ENCODE results near the gene NIM1K.
"Not testable (repeated sequence)": the region's sequence is repeated elsewhere in the genome, so short reads cannot be mapped to it uniquely, and the experiment has no call there.

NIM1K gene

GRCh38 chr5:43157068-43157467 is 35.0 kb upstream of the NIM1K start:
- Histone ChIP-seq H3K9me3 (ENCODE audit: control insufficient read depth in 2 of 2, low read length in 2 of 2) (no peaks in the 10 kb centered on the region), H3K4me1 (ENCODE audit: control insufficient read depth, insufficient read depth, low read length) (peaks cover 7% of the 10 kb centered on the region), H3K27ac (ENCODE audit: low read length) (no peak overlapping the region), H3K4me3 (ENCODE audit: low read length in 2 of 2) (no peak overlapping the region), H3K9ac (ENCODE audit: low read length in 2 of 2) (no peak overlapping the region), H3K27me3 (ENCODE audit: control insufficient read depth in 1 of 2, insufficient read depth in 2 of 2, low read length in 2 of 2) (no peaks in the 10 kb centered on the region), H3K36me3 (ENCODE audit: control insufficient read depth in 2 of 2, insufficient read depth in 2 of 2, low read length in 2 of 2) (peaks cover 5 to 7% of the 10 kb centered on the region in 2 donors)

- Histone ChIP-seq H3K27me3 (ENCODE audit: control insufficient read depth in 1 of 2, insufficient read depth in 2 of 2, low read length in 2 of 2) (no peaks in the 10 kb centered on the region), H3K4me1 (ENCODE audit: control insufficient read depth, insufficient read depth, low read length) (no peaks in the 10 kb centered on the region), H3K9me3 (ENCODE audit: control insufficient read depth in 2 of 2, low read length in 2 of 2) (no peaks in the 10 kb centered on the region), H3K36me3 (ENCODE audit: control insufficient read depth in 2 of 2, insufficient read depth in 2 of 2, low read length in 2 of 2) (peaks cover 9 to 14% of the 10 kb centered on the region in 2 donors), H3K9ac (ENCODE audit: low read length in 2 of 2) (no peak overlapping the region), H3K4me3 (ENCODE audit: low read length in 2 of 2) (no peak overlapping the region), H3K27ac (ENCODE audit: low read length) (no peak overlapping the region)
These were observed 30.8 kb upstream of the NIM1K start for GRCh38 chr5:43161244-43161643.

- peaks cover 12 to 14% of the 10 kb centered on the region in 2 donors for H3K36me3 ChIP-seq (ENCODE audit: control insufficient read depth in 2 of 2, insufficient read depth in 2 of 2, low read length in 2 of 2)
- H3K4me3 ChIP-seq (ENCODE audit: low read length in 2 of 2); H3K27ac ChIP-seq (ENCODE audit: low read length): not testable (repeated sequence)
These were observed 27.2 kb upstream of the NIM1K start for GRCh38 chr5:43164801-43165200.

GRCh38 chr5:43165323-43165722 is 26.7 kb upstream of the NIM1K start:
- no peaks in the 10 kb centered on the region for H3K27me3 ChIP-seq (ENCODE audit: control insufficient read depth in 1 of 2, insufficient read depth in 2 of 2, low read length in 2 of 2)
- H3K4me1 ChIP-seq (ENCODE audit: control insufficient read depth, insufficient read depth, low read length): no peaks in the 10 kb centered on the region
- no peak overlapping the region for H3K4me3 ChIP-seq (ENCODE audit: low read length in 2 of 2)
- no peak overlapping the region for H3K9ac ChIP-seq (ENCODE audit: low read length in 2 of 2)
- peaks cover 12 to 14% of the 10 kb centered on the region in 2 donors for H3K36me3 ChIP-seq (ENCODE audit: control insufficient read depth in 2 of 2, insufficient read depth in 2 of 2, low read length in 2 of 2)
- no peak overlapping the region for H3K27ac ChIP-seq (ENCODE audit: low read length)
- no peaks in the 10 kb centered on the region for H3K9me3 ChIP-seq (ENCODE audit: control insufficient read depth in 2 of 2, low read length in 2 of 2)

More at GRCh38 chr5:43164801-43165200, 27.2 kb upstream of the NIM1K start:
- H3K9ac ChIP-seq (ENCODE audit: low read length in 2 of 2); H3K27me3 ChIP-seq (ENCODE audit: control insufficient read depth in 1 of 2, insufficient read depth in 2 of 2, low read length in 2 of 2); H3K9me3 ChIP-seq (ENCODE audit: control insufficient read depth in 2 of 2, low read length in 2 of 2); H3K4me1 ChIP-seq (ENCODE audit: control insufficient read depth, insufficient read depth, low read length): not testable (repeated sequence)

- Histone ChIP-seq H3K9ac (ENCODE audit: low read length in 2 of 2) (no peak overlapping the region), H3K27me3 (ENCODE audit: control insufficient read depth in 1 of 2, insufficient read depth in 2 of 2, low read length in 2 of 2) (no peaks in the 10 kb centered on the region), H3K36me3 (ENCODE audit: control insufficient read depth in 2 of 2, insufficient read depth in 2 of 2, low read length in 2 of 2) (peaks cover 6 to 8% of the 10 kb centered on the region in 2 donors), H3K9me3 (ENCODE audit: control insufficient read depth in 2 of 2, low read length in 2 of 2) (no peaks in the 10 kb centered on the region), H3K4me3 (ENCODE audit: low read length in 2 of 2) (no peak overlapping the region), H3K27ac (ENCODE audit: low read length) (no peak overlapping the region), H3K4me1 (ENCODE audit: control insufficient read depth, insufficient read depth, low read length) (no peaks in the 10 kb centered on the region)
These were observed 23.9 kb upstream of the NIM1K start for GRCh38 chr5:43168175-43168574.

GRCh38 chr5:43171451-43171850 is 20.6 kb upstream of the NIM1K start:
- Histone ChIP-seq H3K4me3 (ENCODE audit: low read length in 2 of 2) (no peak overlapping the region), H3K4me1 (ENCODE audit: control insufficient read depth, insufficient read depth, low read length) (no peaks in the 10 kb centered on the region), H3K9me3 (ENCODE audit: control insufficient read depth in 2 of 2, low read length in 2 of 2) (no peaks in the 10 kb centered on the region), H3K27ac (ENCODE audit: low read length) (no peak overlapping the region), H3K27me3 (ENCODE audit: control insufficient read depth in 1 of 2, insufficient read depth in 2 of 2, low read length in 2 of 2) (no peaks in the 10 kb centered on the region), H3K36me3 (ENCODE audit: control insufficient read depth in 2 of 2, insufficient read depth in 2 of 2, low read length in 2 of 2) (peaks cover 9 to 12% of the 10 kb centered on the region in 2 donors), H3K9ac (ENCODE audit: low read length in 2 of 2) (no peak overlapping the region)

GRCh38 chr5:43171926-43172325 is 20.1 kb upstream of the NIM1K start:
- Histone ChIP-seq H3K27me3 (ENCODE audit: control insufficient read depth in 1 of 2, insufficient read depth in 2 of 2, low read length in 2 of 2) (no peaks in the 10 kb centered on the region), H3K9ac (ENCODE audit: low read length in 2 of 2) (no peak overlapping the region), H3K9me3 (ENCODE audit: control insufficient read depth in 2 of 2, low read length in 2 of 2) (no peaks in the 10 kb centered on the region), H3K4me1 (ENCODE audit: control insufficient read depth, insufficient read depth, low read length) (no peaks in the 10 kb centered on the region), H3K36me3 (ENCODE audit: control insufficient read depth in 2 of 2, insufficient read depth in 2 of 2, low read length in 2 of 2) (peaks cover 9 to 12% of the 10 kb centered on the region in 2 donors), H3K27ac (ENCODE audit: low read length) (no peak overlapping the region), H3K4me3 (ENCODE audit: low read length in 2 of 2) (no peak overlapping the region)

- Histone ChIP-seq H3K4me1 (ENCODE audit: control insufficient read depth, insufficient read depth, low read length) (no peaks in the 10 kb centered on the region), H3K9ac (ENCODE audit: low read length in 2 of 2) (no peak overlapping the region), H3K27ac (ENCODE audit: low read length) (no peak overlapping the region), H3K9me3 (ENCODE audit: control insufficient read depth in 2 of 2, low read length in 2 of 2) (no peaks in the 10 kb centered on the region), H3K36me3 (ENCODE audit: control insufficient read depth in 2 of 2, insufficient read depth in 2 of 2, low read length in 2 of 2) (peaks cover 9 to 12% of the 10 kb centered on the region in 2 donors), H3K27me3 (ENCODE audit: control insufficient read depth in 1 of 2, insufficient read depth in 2 of 2, low read length in 2 of 2) (no peaks in the 10 kb centered on the region), H3K4me3 (ENCODE audit: low read length in 2 of 2) (no peak overlapping the region)
These were observed 19.2 kb upstream of the NIM1K start for GRCh38 chr5:43172779-43173178.

- no peaks in the 10 kb centered on the region for H3K27me3 ChIP-seq (ENCODE audit: control insufficient read depth in 1 of 2, insufficient read depth in 2 of 2, low read length in 2 of 2)
- no peak overlapping the region for H3K9ac ChIP-seq (ENCODE audit: low read length in 2 of 2)
- no peaks in the 10 kb centered on the region for H3K9me3 ChIP-seq (ENCODE audit: control insufficient read depth in 2 of 2, low read length in 2 of 2)
- H3K4me3 ChIP-seq (ENCODE audit: low read length in 2 of 2): no peak overlapping the region
- peaks cover 9% of the 10 kb centered on the region in 2 donors for H3K36me3 ChIP-seq (ENCODE audit: control insufficient read depth in 2 of 2, insufficient read depth in 2 of 2, low read length in 2 of 2)
- H3K27ac ChIP-seq (ENCODE audit: low read length): no peak overlapping the region
- no peaks in the 10 kb centered on the region for H3K4me1 ChIP-seq (ENCODE audit: control insufficient read depth, insufficient read depth, low read length)
These were observed 17.4 kb upstream of the NIM1K start for GRCh38 chr5:43174586-43174985.

- Histone ChIP-seq H3K9me3 (ENCODE audit: control insufficient read depth in 2 of 2, low read length in 2 of 2) (no peaks in the 10 kb centered on the region), H3K4me1 (ENCODE audit: control insufficient read depth, insufficient read depth, low read length) (no peaks in the 10 kb centered on the region), H3K9ac (ENCODE audit: low read length in 2 of 2) (no peak overlapping the region), H3K27me3 (ENCODE audit: control insufficient read depth in 1 of 2, insufficient read depth in 2 of 2, low read length in 2 of 2) (no peaks in the 10 kb centered on the region), H3K36me3 (ENCODE audit: control insufficient read depth in 2 of 2, insufficient read depth in 2 of 2, low read length in 2 of 2) (peaks cover under 1% of the 10 kb centered on the region in 2 donors), H3K27ac (ENCODE audit: low read length) (no peak overlapping the region), H3K4me3 (ENCODE audit: low read length in 2 of 2) (no peak overlapping the region)
These were observed 12.2 kb upstream of the NIM1K start for GRCh38 chr5:43179836-43180235.

- Histone ChIP-seq H3K27me3 (ENCODE audit: control insufficient read depth in 1 of 2, insufficient read depth in 2 of 2, low read length in 2 of 2) (no peaks in the 10 kb centered on the region), H3K36me3 (ENCODE audit: control insufficient read depth in 2 of 2, insufficient read depth in 2 of 2, low read length in 2 of 2) (no peaks in the 10 kb centered on the region), H3K4me1 (ENCODE audit: control insufficient read depth, insufficient read depth, low read length) (no peaks in the 10 kb centered on the region), H3K4me3 (ENCODE audit: low read length in 2 of 2) (no peak overlapping the region), H3K9ac (ENCODE audit: low read length in 2 of 2) (no peak overlapping the region), H3K27ac (ENCODE audit: low read length) (no peak overlapping the region), H3K9me3 (ENCODE audit: control insufficient read depth in 2 of 2, low read length in 2 of 2) (no peaks in the 10 kb centered on the region)
These were observed 9.6 kb upstream of the NIM1K start for GRCh38 chr5:43182421-43182820.
